Prostate gland (tissue), 2 donors: ENCODE measurements around the gene NDST1. TPM values are rescaled to one million over a fixed set of nuclear protein-coding genes. Genes with fewer than 3 reads are reported as not detected.
A peak's percentile ranks its signal among the peaks of the same experiment; 100 is the strongest.

Experiments
- DNase-seq: peaks from one replicate; pipeline ENCODE4 v3.0.0-alpha.2; 2019; ENCODE audit warnings: low spot score
- H3K27ac ChIP-seq, 2 donors: fragments of 200-600 bp; sonication (generic); 2 replicates each; pipeline ENCODE4 v1.5.1; 2017 to 2019
- H3K27me3 ChIP-seq: fragments of 200-600 bp; sonication (generic); replicated peaks from 2 replicates; pipeline ENCODE4 v1.5.1; 2019; ENCODE audit not compliant: insufficient read depth
- H3K36me3 ChIP-seq, 2 donors: fragments of 200-600 bp; sonication (generic); 1 replicate in 1 of 2; 2 replicates in 1 of 2; pipeline versions ENCODE4 v1.5.1 to v1.8.1; 2017 to 2019
- H3K4me1 ChIP-seq: fragments of 200-600 bp; sonication (generic); replicated peaks from 2 replicates; pipeline ENCODE4 v1.5.1; 2019
- H3K4me3 ChIP-seq, 2 donors: fragments of 200-600 bp; sonication (generic); 2 replicates each; pipeline ENCODE4 v1.5.1; 2017 to 2019
- H3K9me3 ChIP-seq: fragments of 200-600 bp; sonication (generic); 2 replicates; pipeline ENCODE4 v1.5.1; 2017
- CTCF ChIP-seq, 4 experiments: fragments of 200-600 bp in 2 of 4; fragments of 450-650 bp in 2 of 4; sonication (generic) in 2 of 4; IDR thresholded peaks; 1 replicate in 3 of 4; 2 replicates in 1 of 4; pipeline ENCODE4 v1.5.1; 2016 to 2019; ENCODE audit warnings: antibody characterized with exemption in 4 of 4, mild to moderate bottlenecking in 2 of 4, moderate library complexity in 2 of 4
- POLR2A ChIP-seq: fragments of 450-650 bp; IDR thresholded peaks from one replicate; pipeline ENCODE4 v1.6.1; 2016; ENCODE audit warnings: antibody characterized with exemption, mild to moderate bottlenecking
- POLR2AphosphoS5 ChIP-seq: sonication (generic); formaldehyde crosslinking; IDR thresholded peaks from one replicate; pipeline ENCODE4 v1.6.1; 2017; ENCODE audit warnings: antibody characterized with exemption
- WGBS: methylation state at CpG from one replicate; pipeline ENCODE4 v1.1.5; 2018; 5-methylcytosine and 5-hydroxymethylcytosine counted together
- intact Hi-C: fragments of 100-400 bp; cut with DNase I; formaldehyde crosslinking; loops from one replicate; pipeline ENCODE4 v1.14.2; 2022
- total RNA-seq, 2 donors: library from RNA; depleted of rRNA; stranded (reverse); fragments of >200 nt; gene quantifications; one replicate each; pipeline ENCODE4 v1.1.0, GENCODE V29; 2016

The NDST1 gene
- total RNA-seq, 2 donors from 2014 or later = 65.8 to 175 TPM

- Histone ChIP-seq H3K27me3 (no peaks in the 10 kb centered on the region), H3K27ac (peak overlapping the region in 1 of 2 donors; percentile 30), H3K4me1 (peaks cover 30% of the 10 kb centered on the region), H3K4me3 (no peak overlapping the region), H3K36me3 (no peaks in the 10 kb centered on the region), H3K9me3 (no peaks in the 10 kb centered on the region)
- no peak for DNase-seq
- no peak for TF ChIP-seq POLR2A
- TF ChIP-seq CTCF (IDR thresholded peaks at IDR 0.05) = no peak
- TF ChIP-seq POLR2AphosphoS5 = no peak
- intact Hi-C loops = no loop called here
Observed at GRCh38 chr5:150498971-150499370, 9.0 kb upstream of the NDST1 start.

GRCh38 chr5:150499437-150499956, 8.4 kb upstream of the NDST1 start:
- H3K36me3 ChIP-seq = no peaks in the 10 kb centered on the region
- TF ChIP-seq POLR2AphosphoS5 = no peak
- no peak for TF ChIP-seq POLR2A
- no peak for TF ChIP-seq CTCF (IDR thresholded peaks at IDR 0.05)
- H3K27me3 ChIP-seq = no peaks in the 10 kb centered on the region
- H3K4me3 ChIP-seq = no peak overlapping the region
- intact Hi-C loops = no loop called here
- 88% methylated on average over 7 of the region's 7 CpGs for WGBS
- no peak overlapping the region for H3K27ac ChIP-seq
- H3K4me1 ChIP-seq = peaks cover 35% of the 10 kb centered on the region
- DNase-seq = no peak
- no peaks in the 10 kb centered on the region for H3K9me3 ChIP-seq

GRCh38 chr5:150500328-150500841, 7.5 kb upstream of the NDST1 start:
- H3K4me1 ChIP-seq = peaks cover 36% of the 10 kb centered on the region
- no peaks in the 10 kb centered on the region for H3K9me3 ChIP-seq
- no peak overlapping the region for H3K27ac ChIP-seq
- TF ChIP-seq CTCF (IDR thresholded peaks at IDR 0.05) (no peak), POLR2A (peak; percentile 14)
- intact Hi-C loops = no loop called here
- H3K4me3 ChIP-seq = no peak overlapping the region
- H3K36me3 ChIP-seq = no peaks in the 10 kb centered on the region
- no peaks in the 10 kb centered on the region for H3K27me3 ChIP-seq
- 63% methylated on average over 3 of the region's 3 CpGs for WGBS
- no peak for DNase-seq

GRCh38 chr5:150500905-150501304, 7.0 kb upstream of the NDST1 start:
- 62% methylated on average over 8 of the region's 8 CpGs for whole genome bisulfite sequencing
- Histone ChIP-seq H3K27me3 (no peaks in the 10 kb centered on the region), H3K36me3 (no peaks in the 10 kb centered on the region), H3K9me3 (no peaks in the 10 kb centered on the region), H3K27ac (no peak overlapping the region), H3K4me3 (no peak overlapping the region), H3K4me1 (peaks cover 36% of the 10 kb centered on the region)
- DNase-seq = no peak
- intact Hi-C loops = no loop called here
- TF ChIP-seq POLR2AphosphoS5 (no peak), POLR2A (no peak), CTCF (IDR thresholded peaks at IDR 0.05) (no peak)

- 54% methylated on average over 8 of the region's 8 CpGs for WGBS
- DNase-seq = no peak
- Histone ChIP-seq H3K27me3 (no peaks in the 10 kb centered on the region), H3K9me3 (no peaks in the 10 kb centered on the region), H3K4me1 (peaks cover 41% of the 10 kb centered on the region), H3K36me3 (no peaks in the 10 kb centered on the region), H3K4me3 (no peak overlapping the region), H3K27ac (no peak overlapping the region)
- intact Hi-C loops = no loop called here
- TF ChIP-seq CTCF (IDR thresholded peaks at IDR 0.05) (no peak), POLR2A (no peak), POLR2AphosphoS5 (no peak)
Observed at GRCh38 chr5:150502106-150502505, 5.8 kb upstream of the NDST1 start.
